HG03139 (cell line): ENCODE data around the gene MRTFB.
"Not testable (repeated sequence)": the region's sequence is repeated elsewhere in the genome, so short reads cannot be mapped to it uniquely, and the experiment has no call there.

Source experiments
- ATAC-seq: cut with Tn5 transposase; IDR thresholded peaks from one replicate; pipeline ENCODE4 v1.9.1; 2021; ENCODE audit not compliant: unreplicated experiment

MRTFB gene

DNA sequence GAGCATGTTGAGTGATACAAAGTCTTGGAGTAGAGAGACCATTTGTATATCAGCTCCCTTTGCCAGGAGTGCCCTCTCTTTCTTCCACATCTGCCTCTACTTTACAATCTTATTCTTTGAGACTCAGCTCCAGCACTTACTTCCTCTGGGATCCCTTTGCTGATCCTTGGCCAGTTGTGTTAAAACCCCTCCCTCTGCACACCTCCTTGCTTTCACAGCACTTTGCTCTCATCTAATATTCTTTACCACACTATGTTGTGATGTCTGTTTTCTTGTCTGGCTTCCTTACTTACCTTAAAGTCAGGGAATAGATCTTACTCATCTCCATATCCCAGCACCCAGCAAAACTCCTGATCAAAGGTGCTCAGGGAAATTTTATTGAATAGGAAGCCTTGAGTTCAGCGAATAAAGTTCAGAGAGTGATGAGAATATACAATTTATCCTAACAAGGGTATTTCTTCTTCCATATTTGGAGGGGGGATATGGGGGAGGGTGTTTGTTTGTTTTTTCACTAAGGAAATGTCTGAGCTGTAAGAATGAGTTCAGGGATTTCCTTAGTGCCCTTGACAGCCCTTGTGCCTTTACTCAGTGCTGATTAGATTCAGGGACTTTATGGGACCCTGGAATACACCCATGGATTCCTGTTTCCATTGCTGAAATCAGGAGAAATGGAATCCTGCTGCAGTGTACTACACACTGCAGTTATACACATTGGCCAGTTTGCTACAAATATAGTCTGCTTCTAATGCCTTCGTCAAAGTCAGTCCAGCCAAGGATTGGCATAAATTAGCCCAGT is 32.0 kb downstream of the MRTFB start:
- ATAC-seq, result no peak

DNA sequence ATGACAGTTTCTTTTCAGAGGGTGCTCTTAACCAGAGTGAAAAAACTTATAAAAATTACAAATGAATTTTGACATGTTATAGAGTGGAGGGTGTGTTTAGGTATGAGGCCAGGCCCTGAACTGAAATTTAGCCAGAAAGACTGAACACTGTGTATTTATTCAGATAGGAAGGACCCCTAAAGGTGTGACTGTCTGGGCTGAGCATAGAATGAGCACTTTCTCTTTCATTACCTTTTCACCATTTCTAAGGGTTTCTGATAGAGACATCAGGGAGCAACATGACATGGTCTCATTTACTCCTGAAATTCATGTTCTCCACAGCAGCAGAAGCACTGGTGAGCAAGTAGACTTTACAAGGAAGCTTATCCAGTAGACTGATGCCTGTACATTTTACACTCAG is 32.9 kb downstream of the MRTFB start:
- ATAC-seq, result no peak

DNA sequence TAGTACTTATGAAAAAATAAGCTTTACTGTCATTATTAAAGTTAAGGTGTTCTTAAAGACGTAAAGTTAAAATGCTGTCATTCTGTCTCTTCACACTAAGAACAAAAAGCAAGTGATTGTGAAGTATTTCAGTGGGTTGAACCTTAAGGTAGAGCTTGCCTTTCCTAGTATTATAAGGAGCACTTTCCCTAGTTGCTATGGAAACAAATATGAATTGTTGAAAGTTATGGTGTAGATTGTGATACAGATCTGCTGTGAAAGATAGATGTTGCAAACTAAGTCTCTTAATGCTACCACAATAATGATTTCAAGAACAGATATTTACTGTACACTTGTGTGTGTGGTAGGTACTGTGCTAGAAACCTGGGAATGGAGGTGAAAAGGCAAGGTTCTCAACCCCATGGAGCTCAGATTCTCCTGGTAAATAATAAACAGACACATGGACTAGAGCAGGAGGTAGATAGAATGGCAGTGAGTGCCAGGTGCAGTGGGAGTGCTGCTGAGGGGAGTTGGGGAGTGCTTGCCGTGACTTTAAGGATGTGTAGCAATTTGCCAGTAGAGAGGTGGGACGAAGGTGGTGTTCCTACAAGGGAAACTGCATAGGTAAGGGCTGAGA is 34.7 kb downstream of the MRTFB start:
- no peak for ATAC-seq

DNA sequence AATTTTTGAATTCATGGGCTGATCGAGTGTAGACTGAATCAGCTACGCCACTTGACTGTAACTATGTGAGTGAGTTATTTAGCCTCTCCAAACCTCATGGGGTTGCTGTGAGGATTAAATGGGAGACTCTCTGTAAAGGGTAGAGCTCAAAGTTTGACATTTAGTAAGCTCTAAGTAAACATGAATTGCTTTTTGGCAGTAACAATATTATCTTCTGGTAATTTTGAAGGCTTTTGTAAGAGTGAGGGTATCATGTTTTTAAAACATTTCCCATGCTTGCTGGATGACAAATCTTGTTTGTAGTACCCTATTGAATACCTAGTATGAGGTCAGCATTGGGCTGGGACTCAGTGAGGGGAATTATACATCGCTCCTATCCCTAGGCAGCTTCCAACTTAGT is 35.3 kb downstream of the MRTFB start:
- ATAC-seq, result no peak

DNA sequence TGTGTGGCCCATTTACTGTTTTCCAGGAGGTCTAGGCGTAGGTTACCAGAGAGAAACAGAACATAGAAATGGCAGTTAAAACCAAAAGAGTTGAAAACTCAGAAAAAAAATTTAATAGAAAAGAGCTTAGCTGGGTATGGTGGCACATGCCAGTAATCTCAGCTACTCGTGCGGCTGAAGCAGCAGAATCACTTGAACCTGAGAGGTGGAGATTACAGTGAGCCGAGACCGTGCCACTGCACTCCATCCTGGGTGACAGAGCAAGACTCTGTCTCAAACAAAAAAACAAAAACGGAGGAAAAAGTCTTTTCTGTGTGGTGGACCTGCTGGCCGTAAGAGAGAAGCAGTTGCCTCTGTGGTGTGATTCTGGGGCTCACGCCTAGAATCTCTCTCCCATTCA is 35.8 kb downstream of the MRTFB start:
- ATAC-seq, result no peak

DNA sequence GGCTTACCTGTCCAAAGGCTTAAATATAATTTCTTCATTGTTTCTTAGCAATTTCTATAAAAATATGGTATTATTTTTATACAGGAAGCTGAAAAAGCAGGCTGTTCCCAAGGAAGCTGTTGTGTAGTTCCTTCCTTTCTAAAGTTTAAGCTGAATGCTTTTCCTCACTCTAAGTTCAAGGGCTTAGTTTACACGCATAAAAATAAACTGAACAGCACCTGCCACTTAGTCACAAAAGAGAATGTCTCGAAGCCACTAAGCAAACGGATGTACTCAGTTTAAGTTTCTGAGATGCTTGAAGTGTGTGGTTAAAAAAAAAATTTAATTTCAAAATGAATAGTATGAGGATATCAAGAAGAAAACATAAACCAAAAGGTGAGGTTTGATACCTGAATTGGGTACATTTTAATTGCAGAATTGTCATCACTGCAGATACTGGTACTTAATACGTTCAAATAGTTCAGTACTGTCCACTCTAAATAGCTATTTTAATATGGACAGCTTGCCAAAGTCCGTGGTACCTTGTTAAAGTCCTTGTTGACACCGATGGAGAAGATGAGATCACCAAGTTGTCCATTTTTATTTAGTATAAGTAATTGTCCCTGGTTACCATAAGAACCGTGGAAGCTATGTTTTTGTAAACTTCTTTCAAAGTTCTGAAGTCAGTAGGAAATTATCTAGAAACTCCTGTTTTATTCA is 38.1 kb downstream of the MRTFB start:
- ATAC-seq, result no peak

DNA sequence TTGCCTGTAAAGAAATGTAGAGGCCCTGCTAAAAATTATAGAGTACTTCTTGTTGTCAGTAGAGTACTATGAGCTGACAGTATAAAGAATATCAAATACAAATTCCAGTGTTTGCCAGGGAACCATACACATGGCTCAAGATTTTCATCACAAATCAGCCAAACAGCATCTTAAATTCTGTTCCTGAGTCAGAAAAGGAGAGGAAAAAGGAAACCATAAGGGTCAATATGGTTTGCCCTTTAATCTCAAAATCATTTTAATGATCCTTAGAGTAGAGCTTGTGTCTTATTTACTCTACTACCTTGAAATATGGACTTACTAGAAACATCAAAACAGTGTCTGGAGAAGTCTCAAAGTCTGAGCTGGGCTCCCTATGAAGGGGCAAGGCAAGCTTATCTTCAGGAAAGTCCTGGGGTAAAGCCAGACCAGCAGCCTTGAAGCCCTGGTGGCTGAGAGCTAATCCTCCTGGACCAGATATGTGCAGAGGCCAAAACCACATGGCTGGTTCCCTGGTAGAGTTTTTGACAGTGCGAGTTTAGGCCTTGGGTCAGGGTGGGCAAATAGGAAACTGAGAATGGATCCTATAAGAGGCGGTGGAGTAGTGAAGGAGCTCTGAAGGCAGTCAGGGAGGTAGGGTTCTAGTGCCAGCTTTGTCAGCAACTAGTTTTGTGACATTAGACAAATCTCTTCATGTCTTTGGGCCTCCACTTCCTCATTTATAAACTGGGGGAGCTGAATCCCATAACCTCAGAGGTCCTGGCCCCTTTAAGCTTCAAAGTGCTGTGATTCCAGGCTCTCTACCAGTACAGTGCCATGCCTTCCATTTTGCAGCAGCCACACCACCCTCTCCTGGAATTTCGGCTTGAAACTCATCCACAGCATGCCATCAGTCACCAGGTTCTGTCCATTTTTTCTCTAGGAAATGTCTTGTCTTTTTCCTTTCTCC is 38.9 kb downstream of the MRTFB start:
- no peak for ATAC-seq

DNA sequence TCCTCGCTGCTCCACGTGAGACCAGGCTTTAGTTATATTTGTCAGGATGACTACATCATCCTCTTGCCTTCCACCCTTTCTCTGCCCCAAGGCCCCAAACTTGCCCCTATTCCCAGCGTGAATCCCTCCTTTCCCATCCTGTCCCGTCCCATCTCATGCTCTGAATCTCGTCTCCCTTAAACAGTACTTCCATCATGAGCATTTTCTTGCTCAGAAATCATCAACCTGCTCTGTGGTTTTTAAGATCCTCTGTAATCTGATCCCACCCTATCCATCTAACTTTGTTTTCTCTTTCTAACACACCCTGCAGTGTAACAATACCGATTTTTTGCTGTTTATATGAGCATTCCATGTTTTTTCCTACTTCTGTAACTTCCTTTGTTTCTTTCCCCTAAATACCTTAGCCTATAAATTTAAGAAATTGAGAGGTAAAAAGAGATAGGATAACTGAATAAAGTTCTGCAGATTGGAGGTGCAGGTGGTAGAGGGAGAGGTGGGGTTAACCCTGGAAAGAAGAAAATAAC is 39.7 kb downstream of the MRTFB start:
- no peak for ATAC-seq

DNA sequence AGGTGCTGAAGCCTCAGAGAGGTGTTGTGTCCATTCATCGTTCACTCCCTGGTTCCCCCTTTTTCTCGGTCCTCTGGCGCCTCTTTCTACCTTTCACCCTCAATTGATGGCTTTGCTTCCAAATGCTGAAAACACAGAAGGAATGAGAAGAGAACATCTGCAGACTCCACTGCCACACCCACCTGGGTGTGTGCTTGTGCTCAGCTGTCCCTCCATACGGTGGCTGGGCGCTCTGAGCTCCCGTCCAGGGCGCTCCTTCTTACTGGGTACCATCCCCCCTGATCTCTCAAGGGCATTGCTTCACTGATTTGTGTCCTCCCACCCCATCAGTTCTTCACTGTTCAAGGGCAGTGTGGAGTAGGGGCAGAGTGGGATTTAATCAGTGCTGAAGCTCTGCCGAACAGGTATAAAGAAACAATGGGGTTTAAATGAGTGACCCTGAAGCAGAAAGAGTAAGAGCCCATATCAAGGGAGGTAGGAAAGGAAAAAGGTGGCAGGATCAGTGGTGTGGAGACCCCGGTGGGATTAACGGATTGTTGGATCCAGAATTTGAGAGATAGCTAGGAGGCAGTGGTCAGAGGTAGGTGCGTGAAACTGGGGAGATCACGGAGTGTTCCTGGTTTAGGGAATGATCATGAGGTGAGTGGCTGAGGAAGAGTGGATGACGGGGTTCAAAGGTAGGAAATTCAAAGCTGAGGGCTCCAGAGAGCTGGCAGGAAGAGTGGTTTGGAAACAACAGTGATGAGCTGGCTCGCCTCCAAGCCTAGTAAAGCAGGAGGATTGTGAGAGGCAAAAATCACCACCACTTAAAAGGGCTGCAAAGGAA is 40.8 kb downstream of the MRTFB start:
- ATAC-seq, result no peak

DNA sequence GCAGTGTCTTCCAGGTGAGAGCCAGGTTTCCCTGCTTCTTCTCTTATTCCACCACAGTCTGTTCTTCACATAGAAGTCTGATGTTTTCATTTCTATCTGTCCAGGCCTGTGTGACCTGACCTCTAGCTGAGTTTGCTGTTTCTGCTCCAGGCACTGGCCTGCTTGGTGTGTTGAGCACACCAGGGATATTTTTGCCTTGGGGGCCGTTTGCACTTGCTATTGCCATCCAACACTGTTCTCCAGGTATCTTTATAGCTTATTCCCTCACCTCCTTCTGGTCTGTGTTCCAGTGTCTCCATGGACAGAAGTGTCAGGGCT is 41.4 kb downstream of the MRTFB start:
- ATAC-seq, result no peak

DNA sequence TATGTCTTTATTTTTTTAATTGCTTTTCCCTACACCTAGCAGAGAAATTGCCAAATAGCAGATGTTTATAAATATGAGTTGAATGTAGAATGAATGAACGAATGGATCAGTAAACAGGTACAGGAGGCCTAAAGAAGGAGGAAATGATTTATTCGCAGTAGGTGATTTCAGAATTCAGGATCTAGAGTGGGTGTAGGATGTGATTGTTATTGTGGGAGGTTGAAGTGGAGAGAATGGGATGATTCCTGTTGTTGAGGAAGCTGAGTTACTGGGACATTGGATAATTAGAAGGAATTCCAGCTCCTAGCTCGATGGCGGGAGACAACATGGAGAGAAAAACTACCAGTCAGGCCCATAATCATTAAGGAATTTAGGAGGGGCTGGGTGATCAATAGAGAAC is 42.2 kb downstream of the MRTFB start:
- ATAC-seq, result no peak

DNA sequence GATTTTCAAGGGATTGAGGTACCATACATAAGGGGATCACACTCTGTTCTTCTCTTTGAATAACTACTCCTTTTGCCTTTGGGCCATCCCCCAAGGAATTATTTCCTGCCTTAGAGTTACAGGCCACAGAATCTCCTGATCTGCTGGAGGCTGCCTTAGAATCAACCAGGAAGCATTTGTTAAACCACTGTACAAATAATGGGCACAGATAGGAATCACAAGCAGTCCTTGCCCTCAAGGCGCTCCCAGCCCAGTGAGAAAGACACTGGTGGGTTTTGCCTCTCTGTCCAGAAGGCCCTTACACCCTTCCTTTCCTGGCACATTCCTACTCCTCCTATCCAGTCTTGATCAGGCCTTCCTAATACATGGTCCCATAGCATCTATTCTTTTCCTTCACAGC is 45.9 kb downstream of the MRTFB start:
- ATAC-seq, result no peak

DNA sequence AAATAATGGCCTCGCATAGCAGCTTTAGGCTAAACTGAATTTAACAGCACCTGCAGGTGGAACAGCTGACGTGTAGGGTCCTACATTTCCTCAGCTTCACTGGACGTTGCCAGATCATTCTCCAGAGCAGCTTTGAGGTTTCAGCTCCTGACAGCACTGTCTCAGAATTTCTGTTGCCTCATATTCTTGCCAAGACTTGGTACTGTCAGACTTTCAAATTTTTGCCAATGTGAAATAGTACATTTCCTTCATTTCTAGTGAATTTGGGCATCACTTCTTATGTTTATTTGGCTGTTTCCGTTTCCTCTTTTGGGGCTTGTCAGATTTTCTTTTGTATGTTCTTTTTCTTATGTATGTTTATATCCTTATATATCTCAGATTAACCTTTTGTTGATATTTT is 48.7 kb downstream of the MRTFB start:
- ATAC-seq, result no peak

DNA sequence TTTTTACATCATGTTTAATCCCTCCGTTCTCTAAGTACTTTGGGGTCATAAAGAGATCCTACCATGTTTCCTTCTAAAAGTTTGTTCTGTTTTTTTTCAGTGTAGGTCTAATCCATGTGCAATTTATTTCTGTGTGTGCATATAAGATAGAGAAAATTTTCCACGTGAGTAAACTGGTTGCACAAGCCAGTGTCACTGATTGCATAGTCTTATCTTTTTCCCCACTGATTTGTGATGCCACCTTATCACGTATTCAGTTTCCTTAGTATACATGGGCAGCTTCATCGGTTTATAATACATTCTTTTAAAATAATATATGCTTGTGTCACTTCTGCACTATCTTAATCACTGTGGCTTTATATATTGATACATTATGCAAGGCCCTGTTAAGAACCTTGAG is 49.2 kb downstream of the MRTFB start:
- ATAC-seq, result no peak

DNA sequence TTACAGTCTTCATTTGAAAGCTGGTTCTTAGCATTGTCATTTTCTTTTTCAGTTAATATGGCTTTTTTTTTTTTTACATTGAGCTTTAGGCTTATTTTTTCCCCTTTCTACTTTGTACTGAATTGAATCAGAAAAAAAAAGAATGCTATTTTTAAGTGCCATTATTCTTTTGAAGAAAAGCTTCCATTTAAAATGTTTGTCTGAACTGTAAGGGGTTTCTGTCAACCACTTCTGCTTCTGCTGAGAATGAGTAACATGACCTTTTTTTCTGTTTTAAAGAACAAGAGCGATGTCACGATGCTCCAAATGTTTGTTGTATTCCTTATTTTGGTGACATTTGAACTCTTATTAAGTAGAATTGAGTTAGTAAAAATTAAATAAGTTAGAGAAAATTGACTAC is 50.0 kb downstream of the MRTFB start:
- ATAC-seq, result no peak

DNA sequence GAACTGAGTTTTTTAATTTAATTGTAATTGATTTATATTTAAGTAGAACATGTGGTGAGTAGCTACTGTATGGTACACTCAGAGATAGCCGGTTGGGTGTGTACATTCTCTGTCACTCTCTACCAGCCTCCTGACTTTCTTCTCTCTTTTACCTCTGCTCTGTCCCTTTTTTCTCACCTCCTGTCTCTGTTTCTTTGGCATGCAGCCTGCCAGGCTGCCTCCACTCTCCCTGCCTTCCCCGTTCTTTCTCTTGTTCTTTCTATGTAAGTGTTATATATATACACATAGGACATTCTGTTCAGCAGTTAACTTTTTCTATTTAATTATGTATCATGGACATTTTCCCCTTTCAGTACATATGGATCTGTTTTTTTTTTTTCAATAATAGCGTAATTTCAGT is 50.8 kb downstream of the MRTFB start:
- ATAC-seq, result no peak

DNA sequence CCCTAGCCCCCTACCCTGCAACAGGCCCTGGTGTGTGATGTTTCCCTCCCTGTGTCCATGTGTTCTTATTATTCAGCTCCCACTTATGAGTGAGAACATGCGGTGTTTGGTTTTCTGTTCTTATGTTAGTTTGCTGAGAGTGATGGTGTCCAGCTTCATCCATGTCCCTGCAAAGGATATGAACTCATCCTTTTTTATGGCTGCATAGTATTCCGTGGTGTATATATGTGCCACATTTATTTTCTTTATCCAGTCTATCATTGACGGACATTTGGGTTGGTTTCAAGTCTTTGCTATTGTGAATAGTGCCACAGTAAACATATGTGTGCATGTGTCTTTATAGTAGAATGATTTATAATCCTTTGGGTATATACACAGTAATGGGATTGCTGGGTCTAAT is 51.3 kb downstream of the MRTFB start:
- not testable (repeated sequence) for ATAC-seq

DNA sequence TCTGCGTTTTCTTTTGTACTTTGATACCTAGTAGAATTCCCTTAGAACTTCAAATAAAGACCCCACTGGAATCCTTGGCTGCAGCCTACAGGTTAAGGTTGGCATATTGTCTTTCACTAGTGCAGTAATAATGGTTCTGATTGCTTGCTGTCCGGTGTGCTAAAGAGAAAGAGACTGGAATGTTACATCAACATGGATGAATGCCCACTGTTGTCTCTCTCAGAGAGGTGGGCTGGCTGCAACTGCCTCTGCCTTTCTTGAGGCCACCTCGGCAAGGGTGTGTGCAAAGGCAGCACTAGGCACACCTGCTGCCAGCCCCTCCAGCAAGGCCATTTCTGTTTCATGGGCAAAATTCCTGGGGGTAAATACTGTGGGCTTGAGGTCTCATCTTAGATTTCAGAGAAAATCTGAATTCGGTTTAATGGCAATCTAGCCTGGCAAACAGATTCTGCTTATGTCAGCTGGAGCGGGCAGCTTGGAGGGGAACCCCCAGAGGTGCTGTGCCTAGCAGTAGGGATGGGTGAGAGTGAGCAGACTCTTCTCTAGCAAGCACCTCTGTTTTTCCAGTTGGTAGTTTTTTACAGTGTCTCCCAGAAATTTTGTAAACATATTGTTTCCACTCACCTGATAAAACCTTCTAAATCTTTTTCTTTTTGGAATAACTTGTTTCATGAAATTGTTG is 54.0 kb downstream of the MRTFB start:
- ATAC-seq, result no peak

DNA sequence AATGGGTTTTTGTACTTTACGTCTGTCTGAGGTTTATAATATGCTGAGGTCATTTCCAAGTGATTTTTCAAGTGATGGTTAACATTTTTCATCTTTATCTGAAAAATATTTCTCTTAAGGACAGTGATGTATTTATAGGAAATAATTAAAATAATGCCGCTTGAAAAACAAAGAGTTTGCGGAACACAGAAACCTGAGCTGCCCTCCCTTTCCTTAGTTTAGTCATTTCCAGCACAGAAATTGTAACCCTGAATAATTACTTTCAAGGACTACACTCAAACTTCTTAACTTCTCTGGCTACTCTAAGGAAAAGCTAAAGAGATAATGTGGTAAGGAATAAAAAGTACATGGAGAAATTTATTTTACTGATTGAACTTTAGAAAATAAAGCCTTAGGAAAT is 54.6 kb downstream of the MRTFB start:
- no peak for ATAC-seq

DNA sequence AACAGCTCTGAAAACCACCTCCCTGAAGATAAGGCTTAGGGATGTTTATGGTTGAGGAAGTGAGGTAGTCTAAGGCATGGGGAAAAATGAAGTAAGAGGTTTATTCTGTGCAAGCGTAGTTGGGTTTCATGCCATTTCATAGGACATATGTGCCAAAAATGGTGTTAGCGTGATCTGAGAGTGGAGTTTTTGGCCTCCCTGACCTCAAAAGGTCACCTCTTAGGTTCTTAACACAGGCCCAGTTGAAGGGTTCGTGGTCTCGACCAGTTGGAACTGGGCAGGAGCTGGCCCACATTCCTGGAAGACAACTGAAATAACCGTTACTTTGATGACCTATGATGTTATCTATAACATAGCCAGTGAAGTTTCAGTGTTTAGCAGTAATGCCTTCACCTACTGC is 57.0 kb downstream of the MRTFB start:
- no peak for ATAC-seq
